Ovary (tissue), 9 donors: ENCODE measurements around the gene MEIOB. TPM values are rescaled to one million over a fixed set of nuclear protein-coding genes. Genes with fewer than 3 reads are reported as not detected.

Source experiments
- DNase-seq, 5 donors: peaks; one replicate each; pipeline ENCODE4 v3.0.0-alpha.2; 2019 to 2020
- H3K27ac ChIP-seq, 2 donors: fragments of 200-600 bp; one replicate each; pipeline versions ENCODE4 v1.5.1 to v1.8.0; 2019 to 2022
- H3K27me3 ChIP-seq: fragments of 200-600 bp; one replicate; pipeline ENCODE4 v1.8.0; 2022
- H3K36me3 ChIP-seq: fragments of 200-600 bp; sonication (generic); one replicate; pipeline ENCODE4 v1.5.1; 2019
- H3K4me1 ChIP-seq: one replicate; pipeline ENCODE4 v1.8.1; 2013; ENCODE audit warnings: mild to moderate bottlenecking, moderate library complexity; ENCODE audit not compliant: insufficient read depth
- H3K4me3 ChIP-seq: fragments of 200-600 bp; sonication (generic); one replicate; pipeline ENCODE4 v1.5.1; 2017
- H3K9me3 ChIP-seq, 2 donors: fragments of 200-600 bp in 1 of 2; sonication (generic) in 1 of 2; one replicate each; pipeline versions ENCODE4 v1.5.1 to v1.8.1; 2013 to 2019; ENCODE audit warnings: mild to moderate bottlenecking in 1 of 2, moderate library complexity in 1 of 2
- CTCF ChIP-seq, 3 donors: fragments of 450-650 bp in 2 of 3; fragments of 200-600 bp in 1 of 3; IDR thresholded peaks; one replicate each; pipeline versions ENCODE4 v1.5.1 to v1.8.0; 2016 to 2022; ENCODE audit warnings: antibody characterized with exemption in 3 of 3, mild to moderate bottlenecking in 1 of 3
- EP300 ChIP-seq: sonication (generic); formaldehyde crosslinking; IDR thresholded peaks from one replicate; pipeline ENCODE4 v1.6.1; 2017; ENCODE audit warnings: antibody characterized with exemption
- POLR2A ChIP-seq: fragments of 450-650 bp; IDR thresholded peaks from one replicate; pipeline ENCODE4 v1.6.1; 2017; ENCODE audit warnings: antibody characterized with exemption, mild to moderate bottlenecking, moderate library complexity
- WGBS, 3 donors: extraction: QIAGEN DNeasy Blood & Tissue Kit in 1 of 3; methylation state at CpG; one replicate each; pipeline versions ENCODE4 v1.1.5 to v1.1.7; 2013 to 2017; 5-methylcytosine and 5-hydroxymethylcytosine counted together
- intact Hi-C, 4 donors: fragments of 100-400 bp; cut with DNase I; formaldehyde crosslinking; loops; one replicate each; pipeline versions ENCODE4 v1.11.0 to v1.15.1; 2022 to 2023
- polyA plus RNA-seq, 2 donors: library from polyadenylated mRNA; stranded (reverse); fragments of 200-250 nt in 1 of 2; fragments of 350-450 nt in 1 of 2; fragmentation: Illumina TruSeq in 1 of 2; extraction: RNeasy Lipid Tissue Mini Kit (QIAGEN cat#74804) in 1 of 2; gene quantifications; one replicate each; pipeline ENCODE4 v1.2.3, GENCODE V29; 2013 to 2014
- total RNA-seq, 7 donors: library from RNA; depleted of rRNA in 2 of 7; stranded (reverse); fragments of >200 nt in 2 of 7; fragmentation: NEBNext Ultra II Directional in 3 of 7; extraction: Animal tissue kit (Norgen Biotek cat#: 25700) in 3 of 7; gene quantifications; one replicate each; pipeline versions ENCODE4 v1.1.0 to v1.2.4, GENCODE V29; 2016 to 2023
- donor health status: DM: no; HTN: no; CAD: no; lungs with moderate emphysema.
- donor health status: DM: no; HTN: no; CAD: no.
- donor health status: Bipolar disorder and iron deficiency.
- donor health status: DM: yes; HTN: yes; CAD: no.
- donor health status: DM: no; HTN: no; CAD: no.
- donor health status: DM: yes; HTN: yes; CAD: no.

Gene MEIOB
- total and polyA plus RNA-seq, 9 donors = 0.23 to 0.27 (median 0.24) TPM; not detected in 5

GRCh38 chr16:1909561-1910231, 37.7 kb upstream of the MEIOB start:
- Histone ChIP-seq H3K27me3 (no peaks in the 10 kb centered on the region), H3K36me3 (no peaks in the 10 kb centered on the region), H3K4me3 (no peak overlapping the region), H3K9me3 (no peaks in the 10 kb centered on the region), H3K27ac (no peak overlapping the region), H3K4me1 (peaks cover under 1% of the 10 kb centered on the region)
- TF ChIP-seq EP300 (no peak), CTCF (IDR thresholded peaks at IDR 0.05) (no peak), POLR2A (no peak)
- 71 to 75% (median 75%) methylated on average over 18 of the region's 18 CpGs for WGBS, 3 donors
- intact Hi-C loops = no loop called here
- no peak for DNase-seq

GRCh38 chr16:1908983-1909382, 37.0 kb upstream of the MEIOB start:
- DNase-seq = no peak
- WGBS, 3 donors = 53 to 62% (median 58%) methylated on average over 8 to 9 of the region's 9 CpGs
- Histone ChIP-seq H3K4me3 (no peak overlapping the region), H3K9me3 (no peaks in the 10 kb centered on the region), H3K27ac (no peak overlapping the region), H3K4me1 (peaks cover 5% of the 10 kb centered on the region), H3K36me3 (no peaks in the 10 kb centered on the region), H3K27me3 (no peaks in the 10 kb centered on the region)
- intact Hi-C loops = no loop called here
- no peak for TF ChIP-seq POLR2A
- TF ChIP-seq EP300 = no peak
- no peak for TF ChIP-seq CTCF (IDR thresholded peaks at IDR 0.05)

- intact Hi-C loops = no loop called here
- WGBS, 3 donors = 68 to 79% (median 76%) methylated on average over 17 of the region's 17 CpGs
- H3K27ac ChIP-seq = no peak overlapping the region
- peaks cover 5% of the 10 kb centered on the region for H3K4me1 ChIP-seq
- H3K9me3 ChIP-seq = no peaks in the 10 kb centered on the region
- no peak for DNase-seq
- H3K4me3 ChIP-seq = no peak overlapping the region
- TF ChIP-seq CTCF (IDR thresholded peaks at IDR 0.05) (no peak), POLR2A (no peak), EP300 (no peak)
- no peaks in the 10 kb centered on the region for H3K27me3 ChIP-seq
- no peaks in the 10 kb centered on the region for H3K36me3 ChIP-seq
Observed at GRCh38 chr16:1908184-1908583, 36.2 kb upstream of the MEIOB start.

GRCh38 chr16:1907226-1907860, 35.4 kb upstream of the MEIOB start:
- 61 to 70% (median 64%) methylated on average over 14 to 17 of the region's 17 CpGs for WGBS, 3 donors
- Histone ChIP-seq H3K27ac (no peak overlapping the region), H3K9me3 (no peaks in the 10 kb centered on the region), H3K4me3 (no peak overlapping the region), H3K36me3 (no peaks in the 10 kb centered on the region), H3K27me3 (no peaks in the 10 kb centered on the region), H3K4me1 (peaks cover 5% of the 10 kb centered on the region)
- no peak for DNase-seq
- intact Hi-C loops = no loop called here
- no peak for TF ChIP-seq EP300
- no peak for TF ChIP-seq POLR2A
- TF ChIP-seq CTCF (IDR thresholded peaks at IDR 0.05) = no peak
